Osteocyte (in vitro differentiated cells): ENCODE measurements around the gene POLR2L. TPM values are rescaled to one million over a fixed set of nuclear protein-coding genes. Genes with fewer than 3 reads are reported as not detected.

Experiments used
- DNase-seq: peaks from one replicate; pipeline ENCODE4 v3.0.0; 2021; ENCODE audit warnings: mixed read lengths; ENCODE audit not compliant: unreplicated experiment; ENCODE audit errors: extremely low spot score
- H3K27ac Mint-ChIP-seq: one replicate; pipeline ENCODE4 v1.8.0; 2021; ENCODE audit warnings: mild to moderate bottlenecking, mixed read lengths; ENCODE audit not compliant: unreplicated experiment
- H3K27me3 Mint-ChIP-seq: one replicate; pipeline ENCODE4 v1.8.0; 2021; ENCODE audit warnings: mixed read lengths; ENCODE audit not compliant: unreplicated experiment
- H3K36me3 Mint-ChIP-seq: one replicate; pipeline ENCODE4 v1.8.0; 2021; ENCODE audit warnings: mixed read lengths; ENCODE audit not compliant: unreplicated experiment
- H3K4me1 Mint-ChIP-seq: one replicate; pipeline ENCODE4 v1.8.0; 2021; ENCODE audit warnings: mixed read lengths; ENCODE audit not compliant: unreplicated experiment
- H3K4me3 Mint-ChIP-seq: one replicate; pipeline ENCODE4 v1.8.0; 2021; ENCODE audit warnings: mild to moderate bottlenecking, moderate library complexity, mixed read lengths; ENCODE audit not compliant: unreplicated experiment
- H3K9me3 Mint-ChIP-seq: one replicate; pipeline ENCODE4 v1.8.0; 2021; ENCODE audit warnings: mixed read lengths; ENCODE audit not compliant: unreplicated experiment
- CTCF ChIP-seq: fragments of 200-600 bp; sonication (generic); IDR thresholded peaks from 2 replicates; pipeline ENCODE4 v1.5.0; 2021; ENCODE audit warnings: antibody characterized with exemption, mild to moderate bottlenecking, moderate library complexity
- total RNA-seq: library from RNA; stranded (reverse); gene quantifications from 2 replicates; pipeline ENCODE4 v1.2.1, GENCODE V29; 2021

Gene POLR2L
- total RNA-seq, 1 donor from 2014 or later, result 193 TPM

DNA sequence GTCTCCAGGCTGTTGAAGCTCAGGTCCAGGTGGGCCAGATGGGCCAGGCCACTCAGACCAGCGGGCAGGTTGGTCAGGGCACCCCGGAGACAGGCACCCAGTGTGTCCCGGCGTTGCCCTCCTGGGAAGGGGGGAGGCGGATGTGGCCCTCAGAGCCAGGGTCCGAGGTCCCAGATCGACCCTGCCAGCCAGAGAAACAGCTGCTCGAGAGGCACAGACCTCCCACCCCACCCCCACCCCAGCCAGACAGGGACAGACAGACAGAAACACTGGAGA, 38.9 kb downstream of the POLR2L start:
- H3K27me3 Mint-ChIP-seq, result no peaks in the 10 kb centered on the region
- H3K36me3 Mint-ChIP-seq, result no peaks in the 10 kb centered on the region
- no peak overlapping the region for H3K27ac Mint-ChIP-seq
- peaks cover 12% of the 10 kb centered on the region for H3K4me1 Mint-ChIP-seq
- TF ChIP-seq CTCF, result no peak
- no peak for DNase-seq
- H3K4me3 Mint-ChIP-seq, result no peak overlapping the region
- no peaks in the 10 kb centered on the region for H3K9me3 Mint-ChIP-seq

- H3K9me3 Mint-ChIP-seq, result no peaks in the 10 kb centered on the region
- H3K27me3 Mint-ChIP-seq, result no peaks in the 10 kb centered on the region
- H3K4me3 Mint-ChIP-seq, result peak overlapping the region; percentile 29
- peaks cover 9% of the 10 kb centered on the region for H3K4me1 Mint-ChIP-seq
- H3K36me3 Mint-ChIP-seq, result no peaks in the 10 kb centered on the region
- DNase-seq, result no peak
- TF ChIP-seq CTCF, result no peak
- H3K27ac Mint-ChIP-seq, result no peak overlapping the region
Observed at GRCh38 chr11:802693-803466, 39.4 kb downstream of the POLR2L start.

- Mint-ChIP-seq H3K4me1 (peaks cover 8% of the 10 kb centered on the region), H3K4me3 (no peak overlapping the region), H3K36me3 (no peaks in the 10 kb centered on the region), H3K9me3 (no peaks in the 10 kb centered on the region), H3K27ac (no peak overlapping the region), H3K27me3 (no peaks in the 10 kb centered on the region)
- no peak for TF ChIP-seq CTCF
- no peak for DNase-seq
Observed at GRCh38 chr11:802018-802617, 40.2 kb downstream of the POLR2L start.

- Mint-ChIP-seq H3K9me3 (no peaks in the 10 kb centered on the region), H3K4me1 (peaks cover 17% of the 10 kb centered on the region), H3K36me3 (no peaks in the 10 kb centered on the region), H3K27ac (no peak overlapping the region), H3K27me3 (no peaks in the 10 kb centered on the region), H3K4me3 (no peak overlapping the region)
- no peak for TF ChIP-seq CTCF
- DNase-seq, result no peak
Observed at GRCh38 chr11:801097-801780, 41.1 kb downstream of the POLR2L start.

DNA sequence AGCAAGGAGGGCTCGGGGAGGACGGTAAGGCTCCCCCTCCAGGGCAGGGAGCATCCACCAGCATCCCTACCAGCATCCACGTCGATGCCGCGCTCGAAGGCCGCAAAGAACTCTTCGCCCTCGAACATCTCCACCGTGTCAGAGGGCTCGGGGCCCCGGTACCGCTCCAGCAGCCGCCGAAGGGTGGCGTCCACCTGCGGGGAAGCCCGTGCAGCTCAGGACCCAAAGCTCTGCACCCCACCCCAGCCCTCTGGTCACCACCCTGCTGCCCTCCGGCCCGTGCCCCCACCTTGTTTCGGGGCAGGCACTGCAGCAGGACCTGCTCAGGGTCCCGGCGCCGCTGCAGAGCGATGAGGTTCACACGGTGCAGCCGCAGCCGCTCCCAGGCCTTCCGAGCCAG, 41.9 kb downstream of the POLR2L start:
- Mint-ChIP-seq H3K4me1 (peaks cover 22% of the 10 kb centered on the region), H3K27me3 (no peaks in the 10 kb centered on the region), H3K4me3 (no peak overlapping the region), H3K36me3 (no peaks in the 10 kb centered on the region), H3K27ac (no peak overlapping the region), H3K9me3 (no peaks in the 10 kb centered on the region)
- no peak for DNase-seq
- no peak for TF ChIP-seq CTCF
